OCI-LY7 (cell line): Measurements from ENCODE around the gene ACP7.

Experiments used
- CTCF ChIP-seq: fragments of 200-600 bp; sonication (generic); conservative IDR thresholded peaks from 2 replicates; pipeline ENCODE4 v1.5.1; 2014; ENCODE audit warnings: mild to moderate bottlenecking, antibody characterized with exemption, low read length, moderate library complexity, mixed read lengths
- EZH2phosphoT487 ChIP-seq: fragments of 200-600 bp; sonication (generic); IDR thresholded peaks from 2 replicates; pipeline ENCODE4 v1.6.1; 2018; ENCODE audit warnings: low read depth, borderline replicate concordance, mild to moderate bottlenecking, mixed run types, antibody characterized with exemption, low read length, moderate library complexity, mixed read lengths

- TF ChIP-seq CTCF = no peak
- TF ChIP-seq EZH2phosphoT487 = no peak
These were observed 3.7 kb upstream of the ACP7 start for GRCh38 chr19:39080431-39080830.
